WTC11 (cell line): Measurements from ENCODE around the gene LDLRAD4. TPM values are rescaled to one million over a fixed set of nuclear protein-coding genes. Genes with fewer than 3 reads are reported as not detected.

Experiments used
- ATAC-seq: fragments of 200-7000 bp; cut with Tn5 transposase; 2 replicates; pipeline ENCODE4 v1.10.0; 2021; ENCODE audit warnings: mild to moderate bottlenecking, moderate library complexity
- CTCF ChIA-PET: fragments of 300-600 bp; sonication (Branson Sonifier 250); formaldehyde crosslinking; loops from one replicate; lab custom pipeline; 2021; ENCODE audit warnings: antibody characterized with exemption; lab: Charles Lee
- POLR2A ChIA-PET: fragments of 350-600 bp; sonication (Branson Sonifier 250); formaldehyde crosslinking; loops from one replicate; lab custom pipeline; 2021; ENCODE audit warnings: antibody characterized with exemption; lab: Charles Lee
- DNase-seq: peaks from one replicate; pipeline ENCODE4 v3.0.0; 2021; ENCODE audit warnings: low spot score
- H3K27ac Mint-ChIP-seq: 2 replicates; pipeline ENCODE4 v1.8.0; 2021; ENCODE audit warnings: mixed read lengths
- H3K27me3 Mint-ChIP-seq: 2 replicates; pipeline ENCODE4 v1.8.0; 2021; ENCODE audit warnings: low read depth, mild to moderate bottlenecking, moderate library complexity, mixed read lengths
- H3K36me3 Mint-ChIP-seq: 2 replicates; pipeline ENCODE4 v1.8.0; 2021; ENCODE audit warnings: mixed read lengths
- H3K4me1 Mint-ChIP-seq: 2 replicates; pipeline ENCODE4 v1.8.0; 2022; ENCODE audit warnings: mixed read lengths
- H3K4me3 Mint-ChIP-seq: 2 replicates; pipeline ENCODE4 v1.8.0; 2021; ENCODE audit warnings: mild to moderate bottlenecking, moderate library complexity, mixed read lengths
- H3K9me3 Mint-ChIP-seq: 2 replicates; pipeline ENCODE4 v1.8.0; 2021; ENCODE audit warnings: mixed read lengths
- ARID4B ChIP-seq: sonication (generic); formaldehyde crosslinking; IDR thresholded peaks from 2 replicates; pipeline ENCODE4 v1.8.0; 2023; ENCODE audit warnings: missing genetic modification reagents, mild to moderate bottlenecking, borderline replicate concordance
- ELF4 ChIP-seq: sonication (generic); formaldehyde crosslinking; IDR thresholded peaks from 2 replicates; pipeline ENCODE4 v1.8.1; 2022; ENCODE audit warnings: low read depth, mild to moderate bottlenecking, moderate library complexity, missing genetic modification reagents
- ESRRA ChIP-seq: sonication (generic); formaldehyde crosslinking; IDR thresholded peaks from 2 replicates; pipeline ENCODE4 v1.8.1; 2022; ENCODE audit warnings: mild to moderate bottlenecking, missing genetic modification reagents, borderline replicate concordance
- HMGA2 ChIP-seq: fragments of 250-450 bp; sonication (Bioruptor Pico); IDR thresholded peaks from 2 replicates; pipeline ENCODE4 v1.4.0; 2021; ENCODE audit warnings: mild to moderate bottlenecking, moderate library complexity
- MXD4 ChIP-seq: fragments of 250-450 bp; sonication (Bioruptor Pico); IDR thresholded peaks from 2 replicates; pipeline ENCODE4 v1.8.0; 2021; ENCODE audit warnings: mild to moderate bottlenecking, moderate library complexity, borderline replicate concordance
- NR1H2 ChIP-seq: sonication (generic); formaldehyde crosslinking; IDR thresholded peaks from 2 replicates; pipeline ENCODE4 v1.9.0; 2021; ENCODE audit warnings: mild to moderate bottlenecking, moderate library complexity, missing genetic modification reagents
- NR2C2 ChIP-seq: sonication (generic); formaldehyde crosslinking; IDR thresholded peaks from 2 replicates; pipeline ENCODE4 v1.8.0; 2022; ENCODE audit warnings: mild to moderate bottlenecking, missing genetic modification reagents
- OVOL2 ChIP-seq: fragments of 250-450 bp; sonication (Bioruptor Pico); IDR thresholded peaks from 2 replicates; pipeline ENCODE4 v1.9.0; 2021; ENCODE audit warnings: mild to moderate bottlenecking, borderline replicate concordance
- PRDM15 ChIP-seq: sonication (generic); formaldehyde crosslinking; IDR thresholded peaks from 2 replicates; pipeline ENCODE4 v1.8.0; 2022; ENCODE audit warnings: missing genetic modification reagents
- SP1 ChIP-seq: sonication (generic); formaldehyde crosslinking; conservative IDR thresholded peaks from 2 replicates; pipeline ENCODE4 v1.8.1; 2022; ENCODE audit warnings: missing genetic modification reagents
- ZNF416 ChIP-seq: fragments of 250-450 bp; sonication (Bioruptor Pico); IDR thresholded peaks from 2 replicates; pipeline ENCODE4 v1.9.0; 2021; ENCODE audit warnings: mild to moderate bottlenecking, inconsistent platforms
- ZNF671 ChIP-seq: fragments of 250-450 bp; sonication (Bioruptor Pico); IDR thresholded peaks from 2 replicates; pipeline ENCODE4 v1.8.0; 2021; ENCODE audit warnings: mild to moderate bottlenecking
- total RNA-seq: library from RNA; stranded (reverse); gene quantifications from 3 replicates; pipeline ENCODE4 v1.2.3, GENCODE V29; 2021

The LDLRAD4 gene
- total RNA-seq, 1 experiment from 2014 or later = 6.2 TPM

GRCh38 chr18:13222856-13223281, 4.3 kb downstream of the LDLRAD4 start (continued):
- TF ChIP-seq ELF4 (CRISPR knock-in tag) = no peak
- TF ChIP-seq OVOL2 (CRISPR knock-in tag) = no peak
- TF ChIP-seq PRDM15 (CRISPR knock-in tag) = no peak
- no peak for TF ChIP-seq NR1H2 (CRISPR knock-in tag)
- TF ChIP-seq NR2C2 = no peak
- TF ChIP-seq ESRRA (CRISPR knock-in tag) = no peak
- no peak for TF ChIP-seq ZNF416

- Mint-ChIP-seq H3K27ac (no peak overlapping the region), H3K27me3 (peaks cover 25% of the 10 kb centered on the region), H3K4me3 (no peak overlapping the region), H3K36me3 (no peaks in the 10 kb centered on the region), H3K4me1 (peaks cover 34% of the 10 kb centered on the region), H3K9me3 (peaks cover 3% of the 10 kb centered on the region)
- TF ChIP-seq MXD4 (no peak), SP1 (no peak)
- ChIA-PET CTCF (interaction anchor here (1.1 to 1.6 kb wide), 2 partner anchors 64 to 111 kb away, joined by 4 read pairs; no protein-coding TSS in a partner anchor), POLR2A (no interaction called here)
- peak; percentile 29 for ATAC-seq
- DNase-seq = no peak
Observed at GRCh38 chr18:13223311-13224143, 5.0 kb downstream of the LDLRAD4 start.

- no peak for TF ChIP-seq ARID4B
- no peak for TF ChIP-seq ZNF671 (CRISPR knock-in tag)
- TF ChIP-seq, all 79 proteins: peak for 0
- Mint-ChIP-seq H3K27me3 (peaks cover 8% of the 10 kb centered on the region), H3K27ac (no peak overlapping the region), H3K4me1 (peaks cover 24% of the 10 kb centered on the region), H3K4me3 (no peak overlapping the region), H3K9me3 (peaks cover 3% of the 10 kb centered on the region), H3K36me3 (no peaks in the 10 kb centered on the region)
- ATAC-seq (no peak), DNase-seq (no peak)
- CTCF ChIA-PET = no interaction called here
- POLR2A ChIA-PET = interaction anchor here (0.5 kb wide), 1 partner anchor 47 kb away, joined by 3 read pairs; no protein-coding TSS in a partner anchor
Observed at GRCh38 chr18:13225261-13225660, 6.7 kb downstream of the LDLRAD4 start.

GRCh38 chr18:13226533-13227144, 8.1 kb downstream of the LDLRAD4 start:
- no peak overlapping the region for H3K27ac Mint-ChIP-seq
- ATAC-seq (peak; percentile 31; the same call in 1 of the 2 replicates), DNase-seq (no peak)
- CTCF ChIA-PET = no interaction called here
- peaks cover 3% of the 10 kb centered on the region for H3K9me3 Mint-ChIP-seq
- H3K4me1 Mint-ChIP-seq = peaks cover 17% of the 10 kb centered on the region
- H3K27me3 Mint-ChIP-seq = no peaks in the 10 kb centered on the region
- TF ChIP-seq HMGA2 (CRISPR knock-in tag) (peak; percentile 92), ZNF416 (no peak)
- POLR2A ChIA-PET = no interaction called here
- H3K36me3 Mint-ChIP-seq = no peaks in the 10 kb centered on the region
- H3K4me3 Mint-ChIP-seq = no peak overlapping the region
